KMS-11 (cell line): ENCODE results near the gene PTPRN2.
"Not testable (repeated sequence)": the region's sequence is repeated elsewhere in the genome, so short reads cannot be mapped to it uniquely, and the experiment has no call there.

Experiments used
- H2AFZ ChIP-seq: fragments of 200-600 bp; sonication (generic); 2 replicates; pipeline ENCODE4 v1.6.1; 2016; ENCODE audit warnings: antibody characterized with exemption, mixed run types, low read depth
- H3K27ac ChIP-seq: fragments of 200-600 bp; sonication (generic); 2 replicates; pipeline ENCODE4 v1.6.1; 2016; ENCODE audit warnings: mild to moderate bottlenecking, mixed run types
- H3K27me3 ChIP-seq: fragments of 200-600 bp; sonication (generic); 2 replicates; pipeline ENCODE4 v1.6.1; 2017; ENCODE audit warnings: mild to moderate bottlenecking, low read depth, mixed run types, moderate library complexity; ENCODE audit not compliant: insufficient read depth
- H3K36me3 ChIP-seq: fragments of 200-600 bp; sonication (generic); 2 replicates; pipeline ENCODE4 v1.6.1; 2017; ENCODE audit warnings: mild to moderate bottlenecking, mixed run types; ENCODE audit not compliant: insufficient read depth
- H3K4me1 ChIP-seq: fragments of 200-600 bp; sonication (generic); 2 replicates; pipeline ENCODE4 v1.6.1; 2016; ENCODE audit warnings: mild to moderate bottlenecking, low read depth, mixed run types; ENCODE audit not compliant: poor library complexity, severe bottlenecking
- H3K4me2 ChIP-seq: fragments of 200-600 bp; sonication (generic); 2 replicates; pipeline ENCODE4 v1.7.0; 2016; ENCODE audit warnings: mild to moderate bottlenecking, mixed run types
- H3K4me3 ChIP-seq: fragments of 200-600 bp; sonication (generic); IDR thresholded peaks from 2 replicates; pipeline ENCODE4 v1.6.1; 2017; ENCODE audit warnings: low read depth, low read length, mixed read lengths; ENCODE audit not compliant: insufficient read depth
- H3K79me2 ChIP-seq: fragments of 200-600 bp; sonication (generic); 2 replicates; pipeline ENCODE4 v1.6.1; 2016; ENCODE audit warnings: low read depth, mixed run types; ENCODE audit not compliant: insufficient read depth
- H3K9ac ChIP-seq: fragments of 200-600 bp; sonication (generic); 2 replicates; pipeline ENCODE4 v1.6.1; 2016; ENCODE audit warnings: mild to moderate bottlenecking, mixed run types
- H4K20me1 ChIP-seq: fragments of 200-600 bp; sonication (generic); 2 replicates; pipeline ENCODE4 v1.6.1; 2016; ENCODE audit warnings: mild to moderate bottlenecking, mixed run types; ENCODE audit not compliant: insufficient read depth
- CTCF ChIP-seq: fragments of 200-600 bp; sonication (generic); conservative IDR thresholded peaks from 2 replicates; pipeline ENCODE4 v1.6.1; 2017; ENCODE audit warnings: low read depth, mild to moderate bottlenecking, antibody characterized with exemption, low read length, moderate library complexity, mixed read lengths

The PTPRN2 gene

GRCh38 chr7:158276414-158277218 lies 311.0 kb downstream of the PTPRN2 start:
- peaks cover 23% of the 10 kb centered on the region for H3K27me3 ChIP-seq
- TF ChIP-seq CTCF = no peak
- no peaks in the 10 kb centered on the region for H3K4me1 ChIP-seq
- H3K36me3 ChIP-seq = no peaks in the 10 kb centered on the region
- no peak overlapping the region for H2AFZ ChIP-seq
- no peak overlapping the region for H3K4me3 ChIP-seq
- no peak overlapping the region for H3K4me2 ChIP-seq
- no peaks in the 10 kb centered on the region for H3K79me2 ChIP-seq
- no peaks in the 10 kb centered on the region for H4K20me1 ChIP-seq
- no peak overlapping the region for H3K27ac ChIP-seq
- H3K9ac ChIP-seq = no peak overlapping the region

GRCh38 chr7:158275711-158276413 lies 311.8 kb downstream of the PTPRN2 start:
- TF ChIP-seq CTCF = no peak
- H3K27me3 ChIP-seq = peaks cover 19% of the 10 kb centered on the region

GRCh38 chr7:158274996-158275395 lies 312.6 kb downstream of the PTPRN2 start:
- Histone ChIP-seq H3K36me3 (no peaks in the 10 kb centered on the region), H3K27ac (no peak overlapping the region), H4K20me1 (no peaks in the 10 kb centered on the region), H3K79me2 (no peaks in the 10 kb centered on the region), H3K4me1 (no peaks in the 10 kb centered on the region), H3K4me2 (no peak overlapping the region), H3K9ac (no peak overlapping the region), H3K27me3 (peaks cover 10% of the 10 kb centered on the region), H2AFZ (no peak overlapping the region), H3K4me3 (no peak overlapping the region)
- TF ChIP-seq CTCF = no peak

More at GRCh38 chr7:158275711-158276413, 311.8 kb downstream of the PTPRN2 start:
- no peaks in the 10 kb centered on the region for H3K36me3 ChIP-seq
- no peaks in the 10 kb centered on the region for H3K79me2 ChIP-seq
- no peak overlapping the region for H3K27ac ChIP-seq
- no peak overlapping the region for H3K4me3 ChIP-seq
- H3K9ac ChIP-seq = no peak overlapping the region
- H4K20me1 ChIP-seq = no peaks in the 10 kb centered on the region
- no peaks in the 10 kb centered on the region for H3K4me1 ChIP-seq
- no peak overlapping the region for H2AFZ ChIP-seq
- H3K4me2 ChIP-seq = no peak overlapping the region

GRCh38 chr7:158274404-158274811 lies 313.2 kb downstream of the PTPRN2 start:
- Histone ChIP-seq H2AFZ (no peak overlapping the region), H4K20me1 (no peaks in the 10 kb centered on the region), H3K36me3 (no peaks in the 10 kb centered on the region), H3K9ac (no peak overlapping the region), H3K27ac (no peak overlapping the region), H3K4me1 (no peaks in the 10 kb centered on the region), H3K79me2 (no peaks in the 10 kb centered on the region), H3K4me3 (no peak overlapping the region), H3K4me2 (no peak overlapping the region), H3K27me3 (peaks cover 9% of the 10 kb centered on the region; the same call in 1 of the 2 replicates)
- TF ChIP-seq CTCF = no peak

GRCh38 chr7:158273756-158274342 lies 313.8 kb downstream of the PTPRN2 start:
- H4K20me1 ChIP-seq, H3K9ac ChIP-seq, H3K79me2 ChIP-seq, H3K27me3 ChIP-seq, H3K4me3 ChIP-seq, H3K36me3 ChIP-seq, H3K4me1 ChIP-seq, H2AFZ ChIP-seq, H3K27ac ChIP-seq, H3K4me2 ChIP-seq: not testable (repeated sequence)
